Measurements from ENCODE around the gene DOCK2. TPM values are rescaled to one million over a fixed set of nuclear protein-coding genes. Genes with fewer than 3 reads are reported as not detected.

DOCK2 gene
- total RNA-seq, 1 donor = 6.2 TPM

DNA sequence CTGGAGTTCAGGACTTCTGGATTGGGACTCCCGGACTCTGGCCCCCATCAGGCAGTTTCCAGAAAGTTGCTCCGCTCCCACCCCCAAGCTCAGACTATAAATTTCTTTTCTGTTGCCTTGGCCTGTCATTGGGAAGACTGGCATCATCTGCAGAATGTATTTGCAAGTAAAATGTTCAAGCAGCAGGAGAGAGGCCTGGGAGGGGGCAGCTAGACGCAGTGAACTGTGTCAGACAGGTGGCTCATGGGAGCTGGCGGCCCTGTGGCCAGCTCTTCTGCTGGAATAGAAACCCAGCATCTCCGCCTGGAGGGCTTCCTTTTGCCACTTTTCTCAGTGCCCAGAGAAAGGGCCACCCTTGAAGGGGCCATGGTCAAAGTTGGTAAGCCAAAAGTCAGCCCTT is 327.2 kb downstream of the DOCK2 start:
- TF ChIP-seq, protein P1, sequence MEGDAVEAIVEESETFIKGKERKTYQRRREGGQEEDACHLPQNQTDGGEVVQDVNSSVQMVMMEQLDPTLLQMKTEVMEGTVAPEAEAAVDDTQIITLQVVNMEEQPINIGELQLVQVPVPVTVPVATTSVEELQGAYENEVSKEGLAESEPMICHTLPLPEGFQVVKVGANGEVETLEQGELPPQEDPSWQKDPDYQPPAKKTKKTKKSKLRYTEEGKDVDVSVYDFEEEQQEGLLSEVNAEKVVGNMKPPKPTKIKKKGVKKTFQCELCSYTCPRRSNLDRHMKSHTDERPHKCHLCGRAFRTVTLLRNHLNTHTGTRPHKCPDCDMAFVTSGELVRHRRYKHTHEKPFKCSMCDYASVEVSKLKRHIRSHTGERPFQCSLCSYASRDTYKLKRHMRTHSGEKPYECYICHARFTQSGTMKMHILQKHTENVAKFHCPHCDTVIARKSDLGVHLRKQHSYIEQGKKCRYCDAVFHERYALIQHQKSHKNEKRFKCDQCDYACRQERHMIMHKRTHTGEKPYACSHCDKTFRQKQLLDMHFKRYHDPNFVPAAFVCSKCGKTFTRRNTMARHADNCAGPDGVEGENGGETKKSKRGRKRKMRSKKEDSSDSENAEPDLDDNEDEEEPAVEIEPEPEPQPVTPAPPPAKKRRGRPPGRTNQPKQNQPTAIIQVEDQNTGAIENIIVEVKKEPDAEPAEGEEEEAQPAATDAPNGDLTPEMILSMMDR (IDR thresholded peaks at IDR 0.05; ENCODE audit: extremely low read depth, low read depth, low read length) = no peak
- Histone ChIP-seq H4K20me1 (ENCODE audit: insufficient read depth, low read length) (no peaks in the 10 kb centered on the region), H3K4me1 (ENCODE audit: insufficient read depth, low read length) (no peaks in the 10 kb centered on the region), H3K27ac (ENCODE audit: low read depth, low read length) (no peak overlapping the region), H3K79me2 (ENCODE audit: insufficient read depth, low read length) (peaks cover 6% of the 10 kb centered on the region), H3K4me3 (ENCODE audit: insufficient read depth, low read length) (no peak overlapping the region), H3K36me3 (ENCODE audit: insufficient read depth, low read length) (peaks cover 6% of the 10 kb centered on the region), H2AFZ (ENCODE audit: low read length) (no peak overlapping the region), H3K9me3 (ENCODE audit: low read depth, low read length) (no peaks in the 10 kb centered on the region), H3K27me3 (ENCODE audit: insufficient read depth, low read length) (no peaks in the 10 kb centered on the region), H3K4me2 (ENCODE audit: insufficient read depth, low read length) (no peak overlapping the region)
- no peak for DNase-seq (ENCODE audit: insufficient read length, low spot score, missing footprints)

DNA sequence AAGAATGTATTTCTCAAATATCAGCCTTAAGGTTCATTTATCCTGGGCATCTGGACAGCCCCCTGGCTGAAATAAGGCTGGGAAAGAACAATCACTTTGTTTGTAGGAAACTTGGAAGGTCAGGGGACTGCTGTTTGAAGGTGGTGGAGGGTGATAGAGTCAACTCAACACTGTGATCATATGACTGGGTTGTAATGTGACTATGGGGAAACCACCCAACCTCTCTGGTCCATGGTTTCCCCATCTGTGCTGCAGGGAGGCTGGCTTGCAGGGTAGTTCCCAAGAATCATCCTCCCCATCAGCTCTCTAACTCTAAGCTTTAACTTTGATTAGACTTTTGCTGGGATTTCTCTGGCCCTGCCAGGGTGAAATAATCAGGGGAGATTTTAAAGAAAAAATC is 333.3 kb downstream of the DOCK2 start:
- Histone ChIP-seq H3K4me3 (ENCODE audit: insufficient read depth, low read length) (no peak overlapping the region), H3K4me2 (ENCODE audit: insufficient read depth, low read length) (no peak overlapping the region), H3K9me3 (ENCODE audit: low read depth, low read length) (no peaks in the 10 kb centered on the region), H3K4me1 (ENCODE audit: insufficient read depth, low read length) (peaks cover 12% of the 10 kb centered on the region), H2AFZ (ENCODE audit: low read length) (no peak overlapping the region), H4K20me1 (ENCODE audit: insufficient read depth, low read length) (no peaks in the 10 kb centered on the region), H3K79me2 (ENCODE audit: insufficient read depth, low read length) (peaks cover 38% of the 10 kb centered on the region), H3K36me3 (ENCODE audit: insufficient read depth, low read length) (no peaks in the 10 kb centered on the region), H3K27ac (ENCODE audit: low read depth, low read length) (peak overlapping the region; percentile 50), H3K27me3 (ENCODE audit: insufficient read depth, low read length) (no peaks in the 10 kb centered on the region)
- TF ChIP-seq, protein P1 (IDR thresholded peaks at IDR 0.05; ENCODE audit: extremely low read depth, low read depth, low read length) = no peak
- DNase-seq (ENCODE audit: insufficient read length, low spot score, missing footprints) = no peak

DNA sequence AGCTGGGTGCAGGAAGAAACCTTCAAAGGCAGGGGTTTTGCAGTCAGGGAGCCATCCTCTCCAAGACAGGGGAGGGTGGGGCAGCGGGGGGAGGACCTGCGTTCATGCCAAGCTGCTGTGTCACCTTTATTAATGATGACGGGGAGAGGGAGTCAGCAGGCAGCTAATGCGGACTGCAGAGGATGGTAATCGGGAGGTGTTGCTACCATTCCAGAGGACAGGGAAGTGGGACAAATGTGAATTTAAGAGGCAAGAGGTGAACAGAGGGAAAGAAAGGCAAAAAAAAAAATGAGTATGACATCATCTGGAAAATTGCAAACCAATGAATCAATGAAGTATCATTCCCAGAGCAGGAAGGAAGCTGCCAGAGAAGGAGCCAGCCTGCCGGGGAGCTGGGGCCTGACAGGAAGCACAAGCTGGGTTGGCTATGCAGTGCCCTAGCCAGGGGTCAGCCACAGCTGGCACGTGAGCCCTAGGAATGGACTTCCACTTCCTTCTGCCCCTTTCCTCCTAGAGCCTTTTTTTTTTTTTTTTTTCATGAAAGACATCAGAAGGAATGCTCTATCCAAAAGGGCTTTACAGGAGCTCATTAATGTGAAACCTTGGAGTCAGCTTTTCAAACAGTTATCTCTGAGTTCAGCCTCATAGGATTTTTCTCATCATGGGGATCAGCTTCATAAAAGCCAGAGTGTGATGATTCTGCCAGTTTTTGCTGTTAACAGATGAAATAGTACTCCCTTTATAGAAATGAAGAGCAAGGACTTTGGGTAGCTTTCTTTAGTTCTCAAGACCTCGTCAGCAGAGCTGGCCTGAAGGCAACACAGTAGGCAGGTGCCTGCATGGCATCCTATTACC is 334.1 kb downstream of the DOCK2 start:
- no peaks in the 10 kb centered on the region for H3K27me3 ChIP-seq (ENCODE audit: insufficient read depth, low read length)
- H3K79me2 ChIP-seq (ENCODE audit: insufficient read depth, low read length) = peaks cover 46% of the 10 kb centered on the region
- H3K27ac ChIP-seq (ENCODE audit: low read depth, low read length) = peak overlapping the region; percentile 50
- peak overlapping the region; percentile 67 for H3K4me2 ChIP-seq (ENCODE audit: insufficient read depth, low read length)
- TF ChIP-seq, protein P1 (IDR thresholded peaks at IDR 0.05; ENCODE audit: extremely low read depth, low read depth, low read length) = no peak
- H2AFZ ChIP-seq (ENCODE audit: low read length) = peak overlapping the region; percentile 0
- peak; percentile 85 for DNase-seq (ENCODE audit: insufficient read length, low spot score, missing footprints)
- H3K9me3 ChIP-seq (ENCODE audit: low read depth, low read length) = no peaks in the 10 kb centered on the region
- H3K36me3 ChIP-seq (ENCODE audit: insufficient read depth, low read length) = no peaks in the 10 kb centered on the region
- H3K4me3 ChIP-seq (ENCODE audit: insufficient read depth, low read length) = peak overlapping the region; percentile 34
- H4K20me1 ChIP-seq (ENCODE audit: insufficient read depth, low read length) = no peaks in the 10 kb centered on the region
- peaks cover 15% of the 10 kb centered on the region for H3K4me1 ChIP-seq (ENCODE audit: insufficient read depth, low read length)

DNA sequence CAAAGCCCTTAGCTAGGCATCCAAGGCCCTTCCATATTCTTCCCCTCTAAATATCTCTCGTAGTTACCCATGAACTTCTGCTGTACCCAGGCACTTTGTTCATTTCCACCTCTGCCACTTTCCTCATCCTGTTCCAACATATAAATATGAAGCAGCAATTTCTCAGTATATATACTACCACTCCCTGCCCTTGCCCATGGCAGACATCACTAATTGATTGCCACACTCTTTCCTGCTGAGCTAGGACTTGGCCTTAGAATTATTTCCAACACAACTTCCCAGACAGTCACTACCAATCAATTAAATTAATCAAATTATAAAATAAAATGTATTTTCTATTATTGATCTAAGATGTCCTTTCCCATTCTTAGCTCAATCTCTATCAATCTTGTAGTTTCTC is 334.7 kb downstream of the DOCK2 start:
- TF ChIP-seq, protein P1 (IDR thresholded peaks at IDR 0.05; ENCODE audit: extremely low read depth, low read depth, low read length) = no peak
- H4K20me1 ChIP-seq (ENCODE audit: insufficient read depth, low read length) = no peaks in the 10 kb centered on the region
- H2AFZ ChIP-seq (ENCODE audit: low read length) = peak overlapping the region; percentile 0
- H3K79me2 ChIP-seq (ENCODE audit: insufficient read depth, low read length) = peaks cover 52% of the 10 kb centered on the region
- peak overlapping the region; percentile 50 for H3K27ac ChIP-seq (ENCODE audit: low read depth, low read length)
- no peaks in the 10 kb centered on the region for H3K27me3 ChIP-seq (ENCODE audit: insufficient read depth, low read length)
- H3K4me2 ChIP-seq (ENCODE audit: insufficient read depth, low read length) = peak overlapping the region; percentile 67
- peaks cover 21% of the 10 kb centered on the region for H3K4me1 ChIP-seq (ENCODE audit: insufficient read depth, low read length)
- no peaks in the 10 kb centered on the region for H3K36me3 ChIP-seq (ENCODE audit: insufficient read depth, low read length)
- no peak overlapping the region for H3K4me3 ChIP-seq (ENCODE audit: insufficient read depth, low read length)
- H3K9me3 ChIP-seq (ENCODE audit: low read depth, low read length) = no peaks in the 10 kb centered on the region
- DNase-seq (ENCODE audit: insufficient read length, low spot score, missing footprints) = no peak
